Measurements from ENCODE around the gene METAP1D.
A peak's percentile ranks its signal among the peaks of the same experiment; 100 is the strongest.
"Not testable (repeated sequence)": the region's sequence is repeated elsewhere in the genome, so short reads cannot be mapped to it uniquely, and the experiment has no call there.

The METAP1D gene

DNA sequence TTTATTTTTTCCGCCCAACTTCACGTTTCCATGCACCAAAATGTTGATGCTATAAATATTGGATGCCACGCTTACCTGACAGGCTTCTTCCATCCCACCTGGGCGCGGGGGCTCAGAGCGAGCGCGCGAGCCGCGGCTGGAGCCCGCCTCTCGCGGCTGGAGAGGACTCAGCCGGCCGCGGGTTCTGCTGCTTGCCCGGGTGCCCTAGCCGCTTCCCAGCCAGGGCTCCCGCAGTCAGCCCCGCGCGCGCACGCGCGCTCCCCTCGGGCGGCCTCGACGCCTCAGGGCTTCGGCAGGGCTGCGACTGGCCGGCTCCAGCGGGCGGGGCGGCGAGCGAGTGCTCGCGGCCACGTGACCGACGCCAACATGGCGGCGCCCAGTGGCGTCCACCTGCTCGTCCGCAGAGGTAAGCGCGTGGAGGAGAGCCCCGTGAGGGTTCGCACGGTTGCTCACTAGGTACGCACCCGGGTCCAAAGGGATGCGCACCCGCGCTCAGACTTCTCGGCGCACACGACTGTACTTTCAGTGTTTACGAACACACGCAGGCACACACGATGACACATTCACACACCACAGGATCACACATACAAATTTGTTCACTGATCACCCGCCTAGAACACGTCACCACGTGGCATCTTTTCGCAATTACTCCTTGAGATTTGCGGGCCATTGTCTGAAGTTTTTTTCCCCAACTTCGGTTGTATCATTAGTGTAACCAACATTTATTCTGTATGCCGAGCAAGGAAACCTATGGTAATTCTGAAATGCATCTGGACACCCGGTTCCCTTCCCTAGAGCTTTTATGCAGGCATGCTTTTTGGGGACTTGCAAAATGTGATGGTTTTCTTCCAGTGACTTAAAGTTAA, at the start of gene METAP1D:
Gene METAP1D (plus strand): TSS at position 350 of the 866 bp plus-strand sequence. CDS start 17 bp downstream, at position 367.
- DNase-seq = peak; percentile 95

DNA sequence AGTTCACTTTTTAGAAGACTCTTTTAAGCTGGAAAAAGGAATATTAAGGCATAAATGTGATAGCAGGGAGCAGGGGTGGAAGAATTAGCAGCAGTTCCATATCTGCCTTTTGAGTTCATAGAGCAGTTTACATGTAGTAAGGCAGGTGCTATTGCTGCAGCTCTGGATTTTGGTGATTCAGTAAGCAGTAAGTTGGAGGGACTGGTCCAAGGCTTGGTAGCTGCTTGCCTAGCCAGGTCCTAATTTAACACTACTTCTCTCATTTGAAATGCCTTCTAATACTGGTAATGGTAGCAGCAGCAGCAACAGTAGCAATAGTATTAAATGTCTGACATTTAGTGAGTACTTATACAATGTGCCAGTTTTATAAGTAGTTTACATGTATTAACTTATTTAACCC, 47.5 kb upstream of the METAP1D start:
- no peak for DNase-seq

- no peak for DNase-seq
These were observed 47.0 kb upstream of the METAP1D start for GRCh38 chr2:171952748-171953147.

- no peak for DNase-seq
These were observed 43.5 kb upstream of the METAP1D start for GRCh38 chr2:171956135-171956825.

DNA sequence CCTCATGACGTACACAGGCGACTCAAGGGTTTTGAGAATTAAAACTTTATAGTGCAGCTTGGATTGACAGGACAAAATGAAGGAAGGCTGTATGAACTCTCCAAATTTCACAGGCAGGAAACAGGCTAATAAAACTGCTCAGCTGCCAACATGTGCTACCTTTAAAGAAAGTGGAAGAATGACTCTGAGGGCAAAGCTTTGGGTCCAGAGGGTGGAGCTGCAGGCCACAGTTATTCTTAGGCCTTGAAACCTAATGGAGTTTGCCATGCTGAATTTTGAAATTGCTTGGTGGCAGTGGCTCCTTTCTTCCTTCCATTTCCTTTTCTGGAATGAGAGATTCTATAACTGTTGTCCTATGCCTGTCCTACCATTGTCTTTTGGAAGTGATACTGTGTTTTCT, 42.7 kb upstream of the METAP1D start:
- no peak for DNase-seq

GRCh38 chr2:171958475-171958874, 41.3 kb upstream of the METAP1D start:
- no peak for DNase-seq

- DNase-seq = no peak
These were observed 39.8 kb upstream of the METAP1D start for GRCh38 chr2:171959998-171960397.

- DNase-seq = no peak
These were observed 39.2 kb upstream of the METAP1D start for GRCh38 chr2:171960570-171960969.

- no peak for DNase-seq
These were observed 36.6 kb upstream of the METAP1D start for GRCh38 chr2:171963198-171963597.

DNA sequence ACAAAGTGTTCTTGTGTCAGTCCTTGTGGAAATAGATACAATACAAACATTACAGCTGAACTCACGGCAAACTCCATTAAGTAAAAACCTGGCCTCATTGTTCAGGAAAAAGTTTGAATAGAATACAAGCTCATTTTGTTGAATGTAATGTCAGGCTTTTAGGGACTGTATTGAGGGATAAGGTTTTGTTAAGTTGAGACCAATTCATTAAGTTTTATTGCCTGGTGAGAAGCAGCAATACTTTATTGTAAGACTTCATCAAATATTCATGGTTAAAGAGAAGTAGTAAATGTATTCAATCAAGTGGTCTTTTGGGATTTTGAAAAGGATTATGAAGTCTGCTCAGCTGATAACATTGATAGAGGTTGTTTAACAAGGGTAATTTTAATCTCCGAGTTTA, 35.4 kb upstream of the METAP1D start:
- DNase-seq = no peak

- DNase-seq = no peak
These were observed 34.5 kb upstream of the METAP1D start for GRCh38 chr2:171965238-171965637.

DNA sequence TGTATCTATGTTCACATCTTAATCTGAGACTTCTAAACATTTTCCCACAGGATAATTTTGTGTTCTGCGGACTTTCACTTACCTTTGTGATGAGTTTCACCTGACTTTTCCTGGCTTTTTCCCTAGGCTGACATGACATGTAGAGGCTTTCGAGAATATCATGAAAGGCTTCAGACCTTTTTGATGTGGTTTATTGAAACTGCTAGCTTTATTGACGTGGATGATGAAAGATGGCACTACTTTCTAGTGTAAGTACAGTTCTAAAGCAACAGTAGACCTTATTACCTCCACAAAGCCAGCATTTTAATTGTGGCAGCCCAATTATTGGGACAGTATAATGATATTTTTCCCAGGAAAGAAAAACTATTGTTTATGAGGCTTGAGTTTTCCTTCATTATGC, 34.1 kb upstream of the METAP1D start:
- no peak for DNase-seq

DNA sequence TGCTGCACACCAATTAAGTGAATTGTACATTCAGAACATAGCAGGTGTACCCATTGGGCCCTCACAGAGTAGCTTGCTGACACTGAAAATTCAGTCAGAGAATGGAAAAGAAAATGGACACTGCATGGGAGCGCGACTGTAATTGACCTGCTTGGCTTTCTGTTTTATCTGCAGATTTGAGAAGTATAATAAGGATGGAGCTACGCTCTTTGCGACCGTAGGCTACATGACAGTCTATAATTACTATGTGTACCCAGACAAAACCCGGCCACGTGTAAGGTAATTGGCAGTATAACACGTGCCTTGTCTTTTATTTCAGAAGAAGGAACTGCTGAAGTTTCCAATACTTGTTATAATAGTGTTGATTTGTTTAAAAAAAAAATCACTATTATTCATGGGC, 33.5 kb upstream of the METAP1D start:
- DNase-seq = no peak

DNA sequence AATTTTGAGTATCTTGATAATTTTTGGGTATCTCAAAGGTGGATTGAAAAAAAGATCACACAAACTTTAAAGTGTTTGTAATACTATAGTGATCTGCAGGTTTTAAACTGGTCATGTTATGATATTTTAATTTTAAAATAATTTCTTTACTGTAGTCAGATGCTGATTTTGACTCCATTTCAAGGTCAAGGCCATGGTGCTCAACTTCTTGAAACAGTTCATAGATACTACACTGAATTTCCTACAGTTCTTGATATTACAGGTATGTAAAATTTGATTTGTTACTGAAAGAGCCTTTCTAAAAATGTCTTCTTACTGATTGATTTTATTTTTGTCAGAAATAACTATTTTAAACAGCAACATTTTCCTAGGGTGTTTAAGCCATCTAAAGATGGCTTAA, 33.1 kb upstream of the METAP1D start:
- DNase-seq = no peak

DNA sequence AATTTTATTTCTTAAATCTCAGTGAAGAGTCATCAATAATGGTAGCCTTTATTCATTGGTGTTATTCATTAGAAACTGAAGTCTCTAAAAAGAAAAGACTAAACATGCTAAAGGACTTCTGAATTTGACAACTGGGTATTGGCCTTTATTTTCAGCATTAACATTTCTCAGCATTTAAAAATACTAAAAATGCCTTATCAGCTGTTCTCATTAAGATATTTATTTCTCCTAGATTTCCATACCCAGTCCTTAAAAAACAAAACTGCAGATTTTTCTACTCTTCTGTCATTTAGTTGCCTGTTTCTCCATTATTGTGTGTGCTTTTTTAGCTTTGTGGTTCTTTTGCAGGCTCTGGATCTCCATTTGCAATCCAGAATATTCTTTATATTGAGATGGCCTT, 31.2 kb upstream of the METAP1D start:
- DNase-seq = no peak

- DNase-seq = no peak
These were observed 27.3 kb upstream of the METAP1D start for GRCh38 chr2:171972329-171972982.

- DNase-seq = no peak
These were observed 20.6 kb upstream of the METAP1D start for GRCh38 chr2:171979103-171979502.

DNA sequence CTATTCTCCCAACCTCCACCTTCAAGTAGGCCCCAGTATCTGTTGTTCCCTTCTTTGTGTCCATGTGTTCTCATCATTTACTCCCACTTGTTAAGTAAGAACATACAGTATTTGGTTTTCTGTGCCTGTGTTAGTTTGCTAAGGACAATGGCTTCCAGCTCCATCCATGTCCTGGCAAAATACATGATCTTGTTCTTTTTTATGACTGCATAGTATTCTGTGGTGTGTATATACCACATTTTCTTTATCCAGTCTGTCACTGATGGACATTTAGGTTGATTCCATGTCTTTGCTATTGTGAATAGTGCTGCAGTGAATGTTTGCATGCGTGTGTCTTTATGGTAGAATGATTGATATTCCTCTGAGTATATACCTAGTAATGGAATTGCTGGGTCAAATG, 15.8 kb upstream of the METAP1D start:
- DNase-seq = not testable (repeated sequence)

- no peak for DNase-seq
These were observed 14.7 kb upstream of the METAP1D start for GRCh38 chr2:171985076-171985475.

DNA sequence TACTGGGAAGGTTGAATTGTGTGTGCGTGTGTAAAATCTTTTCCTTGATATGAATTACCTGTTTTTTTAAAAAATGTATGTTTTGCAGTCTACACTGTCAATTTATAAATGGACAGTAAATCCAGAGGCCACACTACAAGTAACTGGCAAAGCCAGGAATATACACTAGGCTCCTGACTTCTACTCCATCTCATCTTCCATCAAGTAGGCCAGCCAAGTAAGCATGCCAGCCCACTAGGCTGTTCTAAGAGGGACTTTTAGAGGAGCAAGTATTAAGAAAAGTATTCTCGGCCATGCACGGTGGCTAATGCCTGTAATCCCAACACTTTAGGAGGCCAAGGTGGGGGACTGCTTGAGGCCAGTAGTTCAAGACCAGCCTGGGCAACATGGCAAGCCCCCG, 13.0 kb upstream of the METAP1D start:
- no peak for DNase-seq

DNA sequence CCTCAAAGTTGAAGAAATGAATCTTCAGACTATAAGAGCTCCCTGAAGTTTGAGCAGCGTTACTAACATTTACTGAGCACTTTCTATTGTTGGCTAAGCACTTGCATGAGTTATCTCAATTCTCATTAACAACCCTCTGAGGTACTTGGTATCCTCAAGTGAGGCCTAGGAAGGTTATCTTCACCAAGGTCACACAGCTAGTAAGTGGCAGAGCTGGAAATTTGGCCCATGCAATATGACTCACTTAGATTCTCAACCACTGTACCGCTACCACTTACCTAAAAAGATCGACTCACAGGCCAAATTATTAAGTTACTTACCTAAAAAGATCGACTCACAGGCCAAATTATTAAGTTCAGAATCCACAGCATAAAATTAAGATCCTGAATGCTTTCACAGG, 8.7 kb upstream of the METAP1D start:
- no peak for DNase-seq

GRCh38 chr2:171995586-171995985, 4.2 kb upstream of the METAP1D start:
- DNase-seq = no peak

DNA sequence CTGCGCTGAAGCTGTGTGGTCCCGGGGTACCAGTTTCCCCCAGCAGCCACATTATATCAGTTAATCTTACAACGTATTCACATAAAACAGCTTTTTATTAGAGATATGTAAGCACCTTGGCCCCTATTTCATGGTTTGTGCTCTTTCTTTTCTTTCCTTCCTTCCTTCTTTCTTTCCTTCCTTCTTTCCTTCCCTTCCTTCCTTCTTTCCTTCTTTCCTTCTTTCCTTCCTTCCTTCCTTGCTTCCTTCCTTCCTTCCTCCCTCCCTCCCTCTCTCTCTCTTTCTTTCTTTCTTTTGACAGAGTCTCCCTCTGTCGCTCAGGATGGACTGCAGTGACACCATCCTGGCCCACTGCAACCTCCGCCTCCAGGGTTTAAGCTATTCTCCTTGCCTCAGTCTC, 3.7 kb upstream of the METAP1D start:
- DNase-seq = no peak

DNA sequence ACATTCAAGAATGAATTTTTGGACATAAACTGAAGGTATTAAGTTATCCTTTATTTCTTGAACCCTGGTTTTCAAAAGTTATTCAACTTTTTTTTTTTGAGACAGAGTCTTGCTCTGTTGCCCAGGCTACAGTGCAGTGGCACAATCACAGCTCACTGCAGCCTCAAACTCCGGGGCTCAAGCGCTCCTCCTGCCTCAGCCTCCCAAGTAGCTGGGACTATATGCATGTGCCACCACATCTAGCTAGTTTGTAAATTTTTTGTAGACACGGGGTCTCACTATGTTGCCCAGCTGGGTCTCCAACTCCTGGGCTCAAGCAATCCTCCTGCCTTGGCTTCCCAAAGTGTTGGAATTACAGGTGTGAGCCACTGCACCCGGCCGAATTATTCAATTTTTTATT, 2.7 kb upstream of the METAP1D start:
- DNase-seq = not testable (repeated sequence)
